Skeletal muscle satellite cell (primary cell): ENCODE data around the gene COL5A3.

Experiments used
- H3K27me3 ChIP-seq: 2 replicates; pipeline ENCODE4 v1.7.0; 2013; ENCODE audit warnings: low read length; ENCODE audit not compliant: control insufficient read depth, insufficient read depth
- H3K36me3 ChIP-seq: 2 replicates; pipeline ENCODE4 v1.7.0; 2013; ENCODE audit warnings: mild to moderate bottlenecking, control low read depth, low read length; ENCODE audit not compliant: insufficient read depth
- H3K4me1 ChIP-seq: 2 replicates; pipeline ENCODE4 v1.7.0; 2013; ENCODE audit warnings: low read length; ENCODE audit not compliant: control insufficient read depth, insufficient read depth
- H3K4me2 ChIP-seq: 2 replicates; pipeline ENCODE4 v1.7.0; 2013; ENCODE audit warnings: mild to moderate bottlenecking, low read length
- H3K4me3 ChIP-seq: 2 replicates; pipeline ENCODE4 v1.7.0; 2013; ENCODE audit warnings: low read length
- H3K9ac ChIP-seq: 2 replicates; pipeline ENCODE4 v1.7.0; 2013; ENCODE audit warnings: mild to moderate bottlenecking, low read depth, low read length, moderate library complexity
- H3K9me3 ChIP-seq: replicated peaks from 2 replicates; pipeline ENCODE4 v1.7.0; 2013; ENCODE audit warnings: mild to moderate bottlenecking, control low read depth, low read length

The COL5A3 gene

GRCh38 chr19:9968820-9969687 lies 41.2 kb downstream of the COL5A3 start:
- Histone ChIP-seq H3K4me2 (no peak overlapping the region), H3K4me3 (no peak overlapping the region), H3K4me1 (no peaks in the 10 kb centered on the region), H3K27me3 (no peaks in the 10 kb centered on the region), H3K36me3 (no peaks in the 10 kb centered on the region), H3K9me3 (no peaks in the 10 kb centered on the region), H3K9ac (no peak overlapping the region)

GRCh38 chr19:9967326-9967725 lies 43.0 kb downstream of the COL5A3 start:
- Histone ChIP-seq H3K4me3 (no peak overlapping the region), H3K36me3 (no peaks in the 10 kb centered on the region), H3K9me3 (no peaks in the 10 kb centered on the region), H3K27me3 (no peaks in the 10 kb centered on the region), H3K9ac (no peak overlapping the region), H3K4me2 (no peak overlapping the region), H3K4me1 (no peaks in the 10 kb centered on the region)

- Histone ChIP-seq H3K9me3 (no peaks in the 10 kb centered on the region), H3K9ac (no peak overlapping the region), H3K4me1 (no peaks in the 10 kb centered on the region), H3K4me2 (no peak overlapping the region), H3K27me3 (no peaks in the 10 kb centered on the region), H3K36me3 (no peaks in the 10 kb centered on the region), H3K4me3 (no peak overlapping the region)
These were observed 43.9 kb downstream of the COL5A3 start for GRCh38 chr19:9966448-9966847.

- Histone ChIP-seq H3K9me3 (no peaks in the 10 kb centered on the region), H3K36me3 (no peaks in the 10 kb centered on the region), H3K9ac (no peak overlapping the region), H3K27me3 (no peaks in the 10 kb centered on the region), H3K4me2 (no peak overlapping the region), H3K4me1 (no peaks in the 10 kb centered on the region), H3K4me3 (no peak overlapping the region)
These were observed 44.3 kb downstream of the COL5A3 start for GRCh38 chr19:9966024-9966423.

GRCh38 chr19:9962623-9963290 lies 47.5 kb downstream of the COL5A3 start:
- H3K36me3 ChIP-seq, result no peaks in the 10 kb centered on the region
- H3K27me3 ChIP-seq, result no peaks in the 10 kb centered on the region
- H3K9ac ChIP-seq, result no peak overlapping the region
- no peaks in the 10 kb centered on the region for H3K4me1 ChIP-seq
- no peak overlapping the region for H3K4me3 ChIP-seq
- no peak overlapping the region for H3K4me2 ChIP-seq
- H3K9me3 ChIP-seq, result no peaks in the 10 kb centered on the region

GRCh38 chr19:9961103-9961502 lies 49.2 kb downstream of the COL5A3 start:
- H3K27me3 ChIP-seq, result no peaks in the 10 kb centered on the region
- H3K9me3 ChIP-seq, result no peaks in the 10 kb centered on the region
- no peak overlapping the region for H3K4me2 ChIP-seq
- no peaks in the 10 kb centered on the region for H3K36me3 ChIP-seq
- H3K4me3 ChIP-seq, result no peak overlapping the region
- no peaks in the 10 kb centered on the region for H3K4me1 ChIP-seq
- H3K9ac ChIP-seq, result no peak overlapping the region

- no peaks in the 10 kb centered on the region for H3K9me3 ChIP-seq
These were observed 51.9 kb downstream of the COL5A3 start for GRCh38 chr19:9958379-9958821.

GRCh38 chr19:9956956-9957355 lies 53.3 kb downstream of the COL5A3 start:
- H3K9ac ChIP-seq, result no peak overlapping the region
- H3K27me3 ChIP-seq, result no peaks in the 10 kb centered on the region
- H3K4me1 ChIP-seq, result no peaks in the 10 kb centered on the region
- no peaks in the 10 kb centered on the region for H3K9me3 ChIP-seq
- H3K4me2 ChIP-seq, result no peak overlapping the region
- no peaks in the 10 kb centered on the region for H3K36me3 ChIP-seq
- no peak overlapping the region for H3K4me3 ChIP-seq

More at GRCh38 chr19:9958379-9958821, 51.9 kb downstream of the COL5A3 start:
- H3K9ac ChIP-seq, result no peak overlapping the region
- H3K36me3 ChIP-seq, result no peaks in the 10 kb centered on the region
- no peaks in the 10 kb centered on the region for H3K27me3 ChIP-seq
- H3K4me3 ChIP-seq, result no peak overlapping the region
- no peaks in the 10 kb centered on the region for H3K4me1 ChIP-seq
- no peak overlapping the region for H3K4me2 ChIP-seq

GRCh38 chr19:9953802-9954542 lies 56.3 kb downstream of the COL5A3 start:
- H3K4me2 ChIP-seq, result no peak overlapping the region
- H3K4me3 ChIP-seq, result no peak overlapping the region

GRCh38 chr19:9952276-9952675 lies 58.0 kb downstream of the COL5A3 start:
- Histone ChIP-seq H3K36me3 (no peaks in the 10 kb centered on the region), H3K9ac (no peak overlapping the region), H3K4me3 (no peak overlapping the region), H3K9me3 (no peaks in the 10 kb centered on the region), H3K4me2 (no peak overlapping the region), H3K4me1 (no peaks in the 10 kb centered on the region), H3K27me3 (no peaks in the 10 kb centered on the region)

More at GRCh38 chr19:9953802-9954542, 56.3 kb downstream of the COL5A3 start:
- Histone ChIP-seq H3K4me1 (no peaks in the 10 kb centered on the region), H3K9ac (no peak overlapping the region), H3K9me3 (no peaks in the 10 kb centered on the region), H3K27me3 (no peaks in the 10 kb centered on the region), H3K36me3 (no peaks in the 10 kb centered on the region)

- Histone ChIP-seq H3K4me3 (no peak overlapping the region), H3K4me1 (peaks cover 19% of the 10 kb centered on the region), H3K27me3 (peaks cover 3% of the 10 kb centered on the region), H3K9me3 (no peaks in the 10 kb centered on the region), H3K4me2 (no peak overlapping the region), H3K9ac (no peak overlapping the region), H3K36me3 (no peaks in the 10 kb centered on the region)
These were observed 62.9 kb downstream of the COL5A3 start for GRCh38 chr19:9947441-9947840.
